Mammary epithelial cell (primary cell): ENCODE data around the gene DNAL4.

Source experiments
- EZH2 ChIP-seq: IDR thresholded peaks from 2 replicates; pipeline ENCODE4 v1.6.1; 2012; ENCODE audit warnings: low read length, inconsistent platforms, borderline replicate concordance
- TF ChIP-seq, protein P1 (sequence below), 2 donors: IDR thresholded peaks in 1 of 2; conservative IDR thresholded peaks in 1 of 2; 2 replicates each; pipeline ENCODE4 v1.5.1; 2011 to 2012; ENCODE audit warnings: inconsistent platforms in 2 of 2, low read length in 2 of 2, mild to moderate bottlenecking in 2 of 2, control low read depth in 1 of 2, low read depth in 1 of 2; ENCODE audit not compliant: insufficient read depth in 1 of 2; ENCODE audit errors: extremely low read depth in 1 of 2

DNA sequence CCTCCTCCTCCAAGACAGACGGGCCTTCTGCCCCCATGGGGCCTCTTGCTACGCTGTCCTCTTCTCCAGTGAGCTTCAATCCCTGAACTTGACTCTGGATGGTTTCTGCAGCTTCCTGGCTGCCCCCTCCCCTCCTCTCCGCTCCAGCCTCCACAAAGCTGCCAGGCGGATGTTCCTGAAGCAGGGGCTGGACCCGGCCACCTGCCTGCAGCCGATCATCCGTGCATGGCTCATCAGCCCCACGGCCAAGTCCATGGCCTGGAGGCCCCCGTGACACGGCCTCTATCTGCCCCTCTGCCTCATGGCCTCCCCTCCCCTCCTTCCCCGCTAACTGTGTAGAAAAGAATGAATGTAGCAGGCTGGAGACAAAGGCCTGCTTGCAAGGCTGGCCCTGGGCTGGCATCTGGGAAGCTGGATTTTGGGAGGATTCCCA lies 31.4 kb downstream of the DNAL4 start:
- TF ChIP-seq, protein P1, sequence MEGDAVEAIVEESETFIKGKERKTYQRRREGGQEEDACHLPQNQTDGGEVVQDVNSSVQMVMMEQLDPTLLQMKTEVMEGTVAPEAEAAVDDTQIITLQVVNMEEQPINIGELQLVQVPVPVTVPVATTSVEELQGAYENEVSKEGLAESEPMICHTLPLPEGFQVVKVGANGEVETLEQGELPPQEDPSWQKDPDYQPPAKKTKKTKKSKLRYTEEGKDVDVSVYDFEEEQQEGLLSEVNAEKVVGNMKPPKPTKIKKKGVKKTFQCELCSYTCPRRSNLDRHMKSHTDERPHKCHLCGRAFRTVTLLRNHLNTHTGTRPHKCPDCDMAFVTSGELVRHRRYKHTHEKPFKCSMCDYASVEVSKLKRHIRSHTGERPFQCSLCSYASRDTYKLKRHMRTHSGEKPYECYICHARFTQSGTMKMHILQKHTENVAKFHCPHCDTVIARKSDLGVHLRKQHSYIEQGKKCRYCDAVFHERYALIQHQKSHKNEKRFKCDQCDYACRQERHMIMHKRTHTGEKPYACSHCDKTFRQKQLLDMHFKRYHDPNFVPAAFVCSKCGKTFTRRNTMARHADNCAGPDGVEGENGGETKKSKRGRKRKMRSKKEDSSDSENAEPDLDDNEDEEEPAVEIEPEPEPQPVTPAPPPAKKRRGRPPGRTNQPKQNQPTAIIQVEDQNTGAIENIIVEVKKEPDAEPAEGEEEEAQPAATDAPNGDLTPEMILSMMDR (conservative IDR thresholded peaks at IDR 0.05 in 1 of 2, IDR thresholded peaks at IDR 0.05 in 1 of 2; ENCODE audit: extremely low read depth in 1 of 2, insufficient read depth in 1 of 2, low read depth in 1 of 2, low read length in 2 of 2), result no peak
- TF ChIP-seq EZH2, result no peak
